Colonic mucosa (tissue), 4 donors: Measurements from ENCODE around the gene EML6. TPM values are rescaled to one million over a fixed set of nuclear protein-coding genes. Genes with fewer than 3 reads are reported as not detected.

Experiments
- DNase-seq: peaks from one replicate; pipeline ENCODE4 v3.0.0-alpha.2; 2020
- H3K27ac ChIP-seq: fragments of 200-600 bp; one replicate; pipeline ENCODE4 v1.8.0; 2021
- H3K27me3 ChIP-seq: fragments of 200-600 bp; one replicate; pipeline ENCODE4 v1.8.0; 2021
- H3K36me3 ChIP-seq: fragments of 200-600 bp; one replicate; pipeline ENCODE4 v1.8.0; 2021
- H3K4me1 ChIP-seq: fragments of 200-600 bp; one replicate; pipeline ENCODE4 v1.8.0; 2021; ENCODE audit warnings: mild to moderate bottlenecking
- H3K4me3 ChIP-seq: fragments of 200-600 bp; one replicate; pipeline ENCODE4 v1.8.0; 2021
- H3K9ac ChIP-seq, 2 donors: one replicate each; pipeline ENCODE4 v1.7.0; 2013; ENCODE audit warnings: control low read depth in 2 of 2, low read depth in 2 of 2, low read length in 2 of 2
- H3K9me3 ChIP-seq: fragments of 200-600 bp; one replicate; pipeline ENCODE4 v1.8.0; 2021
- intact Hi-C: fragments of 100-400 bp; cut with DNase I; formaldehyde crosslinking; loops from one replicate; pipeline ENCODE4 v1.14.1; 2022
- total RNA-seq, 2 donors: library from RNA; stranded (reverse); fragmentation: NEBNext Ultra II Directional in 1 of 2; extraction: Animal tissue kit (Norgen Biotek cat#: 25700) in 1 of 2; gene quantifications; one replicate each; pipeline ENCODE4 v1.2.1, GENCODE V29; 2021
- TF ChIP-seq, protein P1 (sequence below): fragments of 200-600 bp; IDR thresholded peaks from one replicate; pipeline ENCODE4 v1.8.0; 2022; ENCODE audit warnings: antibody characterized with exemption, mild to moderate bottlenecking
- donor health status: healthy.
- donor health status: DM: no; HTN: no; CAD: no.
- donor health status: DM: no; HTN: no; CAD: no.

Gene EML6
- total RNA-seq, 2 donors from 2014 or later: 2.1 to 2.5 TPM

DNA sequence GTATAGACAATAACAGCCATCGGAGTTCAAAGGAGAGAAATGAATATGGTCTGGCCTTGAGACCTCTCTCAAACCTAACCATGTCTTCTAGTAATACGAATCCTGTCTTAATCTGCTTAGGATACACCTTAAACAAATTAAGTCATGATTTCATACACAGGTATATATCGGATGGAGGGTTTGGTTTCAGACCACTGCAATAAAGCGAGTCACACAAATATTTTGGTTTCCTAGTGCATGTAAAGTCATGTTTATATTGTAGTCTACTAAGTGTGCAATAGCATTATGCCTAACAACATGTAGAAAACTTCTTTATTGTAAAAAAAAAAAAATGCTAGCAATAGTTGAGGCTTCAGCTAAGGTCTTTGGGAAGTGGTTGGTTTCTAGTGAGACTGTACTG is 73.8 kb downstream of the EML6 start:
- H3K4me1 ChIP-seq: no peaks in the 10 kb centered on the region
- intact Hi-C loops: no loop called here
- H3K27ac ChIP-seq: no peak overlapping the region
- H3K9me3 ChIP-seq: no peaks in the 10 kb centered on the region
- DNase-seq: no peak
- H3K9ac ChIP-seq: no peak overlapping the region
- no peak overlapping the region for H3K4me3 ChIP-seq
- TF ChIP-seq, protein P1, sequence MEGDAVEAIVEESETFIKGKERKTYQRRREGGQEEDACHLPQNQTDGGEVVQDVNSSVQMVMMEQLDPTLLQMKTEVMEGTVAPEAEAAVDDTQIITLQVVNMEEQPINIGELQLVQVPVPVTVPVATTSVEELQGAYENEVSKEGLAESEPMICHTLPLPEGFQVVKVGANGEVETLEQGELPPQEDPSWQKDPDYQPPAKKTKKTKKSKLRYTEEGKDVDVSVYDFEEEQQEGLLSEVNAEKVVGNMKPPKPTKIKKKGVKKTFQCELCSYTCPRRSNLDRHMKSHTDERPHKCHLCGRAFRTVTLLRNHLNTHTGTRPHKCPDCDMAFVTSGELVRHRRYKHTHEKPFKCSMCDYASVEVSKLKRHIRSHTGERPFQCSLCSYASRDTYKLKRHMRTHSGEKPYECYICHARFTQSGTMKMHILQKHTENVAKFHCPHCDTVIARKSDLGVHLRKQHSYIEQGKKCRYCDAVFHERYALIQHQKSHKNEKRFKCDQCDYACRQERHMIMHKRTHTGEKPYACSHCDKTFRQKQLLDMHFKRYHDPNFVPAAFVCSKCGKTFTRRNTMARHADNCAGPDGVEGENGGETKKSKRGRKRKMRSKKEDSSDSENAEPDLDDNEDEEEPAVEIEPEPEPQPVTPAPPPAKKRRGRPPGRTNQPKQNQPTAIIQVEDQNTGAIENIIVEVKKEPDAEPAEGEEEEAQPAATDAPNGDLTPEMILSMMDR: no peak
- no peaks in the 10 kb centered on the region for H3K27me3 ChIP-seq
- H3K36me3 ChIP-seq: no peaks in the 10 kb centered on the region

DNA sequence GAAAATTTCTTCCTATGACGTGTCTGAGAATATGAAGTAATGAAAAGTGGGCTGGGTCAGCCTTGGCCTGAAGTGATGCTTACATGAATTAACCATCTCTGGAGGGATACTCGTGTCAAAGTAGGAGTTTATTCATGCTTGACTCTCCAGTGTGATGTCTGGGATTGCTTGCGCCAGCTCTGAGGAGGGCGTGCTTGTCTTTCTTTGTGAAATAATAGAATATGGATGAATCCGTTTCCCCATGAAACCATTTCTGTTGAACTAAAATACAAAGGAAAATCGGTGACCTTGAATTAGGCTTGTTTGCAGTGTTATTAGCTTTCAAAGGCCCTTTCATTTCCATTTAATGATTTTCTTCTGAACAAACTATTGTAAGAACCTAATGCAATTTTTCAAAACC is 77.9 kb downstream of the EML6 start:
- Histone ChIP-seq H3K9ac (no peak overlapping the region), H3K9me3 (no peaks in the 10 kb centered on the region), H3K4me3 (no peak overlapping the region), H3K36me3 (no peaks in the 10 kb centered on the region), H3K27ac (no peak overlapping the region), H3K4me1 (no peaks in the 10 kb centered on the region), H3K27me3 (no peaks in the 10 kb centered on the region)
- TF ChIP-seq, protein P1: no peak
- intact Hi-C loops: no loop called here
- no peak for DNase-seq

DNA sequence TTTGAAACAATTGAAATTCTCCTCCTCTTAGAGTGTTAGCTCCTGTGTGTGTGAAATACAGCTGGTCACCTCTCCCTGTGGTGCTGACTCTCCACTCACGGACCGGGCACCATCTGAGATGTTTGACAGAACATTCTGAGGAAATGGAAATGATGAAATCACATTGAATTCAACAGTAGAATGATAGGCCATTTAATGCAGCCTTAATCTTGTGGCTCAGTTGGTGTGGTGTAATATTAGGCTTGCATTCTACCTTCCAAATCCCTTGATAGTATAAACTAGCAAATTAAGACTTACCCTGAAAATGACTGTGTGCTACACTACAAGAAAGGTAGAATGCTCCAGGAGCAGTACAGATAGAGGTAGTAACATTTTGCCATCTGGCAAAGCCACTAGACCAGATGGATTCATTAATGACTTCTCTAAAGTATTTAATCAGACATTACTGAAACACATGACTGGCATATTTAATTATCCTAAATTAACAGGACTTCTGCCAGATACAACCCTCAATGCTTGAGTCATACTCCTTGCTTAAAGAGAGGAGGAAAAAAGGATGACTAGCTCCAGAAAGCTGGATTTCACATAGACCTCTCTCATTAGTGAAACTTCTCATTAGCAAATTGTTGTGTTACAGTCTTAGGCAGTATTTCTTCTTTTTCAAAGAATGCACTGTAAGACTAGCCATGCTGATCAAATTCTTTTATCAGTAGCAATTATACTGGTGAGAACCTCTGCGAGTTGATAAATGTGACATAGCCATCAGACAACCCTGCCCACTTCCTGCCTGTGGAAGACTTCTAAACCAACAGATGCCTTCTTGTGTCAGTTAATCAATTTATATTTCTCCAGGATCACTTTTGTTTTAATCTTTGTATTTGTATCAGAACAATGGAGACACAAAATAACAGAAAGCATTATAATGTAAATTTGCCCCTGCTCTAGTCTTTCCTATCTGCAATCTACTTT is 80.6 kb downstream of the EML6 start:
- Histone ChIP-seq H3K9ac (no peak overlapping the region), H3K4me3 (no peak overlapping the region), H3K36me3 (no peaks in the 10 kb centered on the region), H3K27me3 (no peaks in the 10 kb centered on the region), H3K9me3 (no peaks in the 10 kb centered on the region), H3K4me1 (no peaks in the 10 kb centered on the region), H3K27ac (no peak overlapping the region)
- intact Hi-C loops: no loop called here
- DNase-seq: no peak
- TF ChIP-seq, protein P1: no peak

DNA sequence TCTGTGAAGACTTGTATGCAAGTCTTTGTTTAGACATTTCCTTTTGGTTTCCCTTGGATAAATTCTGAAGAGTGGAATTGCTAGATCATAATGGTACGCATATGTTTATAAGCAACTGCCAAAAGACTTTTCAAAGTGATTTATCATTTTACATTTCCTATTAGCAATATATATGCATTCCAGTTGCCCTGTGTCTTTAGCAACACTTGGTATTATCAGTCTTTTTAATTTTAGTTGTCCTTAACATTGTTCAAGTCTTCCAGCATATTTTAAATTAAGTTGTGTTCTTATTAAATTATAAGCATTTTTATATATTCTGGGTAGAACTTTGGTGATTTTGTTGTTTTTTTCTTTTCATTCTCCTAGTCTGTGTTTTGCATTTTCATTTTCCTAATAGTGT is 81.8 kb downstream of the EML6 start:
- intact Hi-C loops: no loop called here
- TF ChIP-seq, protein P1: no peak
- no peak for DNase-seq

DNA sequence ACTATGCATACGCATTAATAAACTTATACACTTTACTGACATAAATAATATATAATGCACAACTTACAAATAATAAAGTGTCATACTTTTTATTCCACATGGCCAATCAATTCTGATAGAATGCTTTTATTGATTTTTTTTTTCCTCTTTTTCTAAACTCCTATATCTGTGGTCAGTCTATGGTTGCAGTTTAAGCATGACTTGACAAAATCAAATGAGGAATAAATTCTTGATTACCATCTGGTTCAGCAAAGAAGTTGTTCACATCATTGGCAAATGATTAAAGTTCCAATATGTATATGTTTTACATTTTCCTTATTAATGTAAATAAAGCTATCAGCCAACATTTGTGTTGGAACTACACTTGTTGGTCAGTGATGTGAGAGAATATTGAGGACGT is 83.5 kb downstream of the EML6 start:
- DNase-seq: no peak
- H3K27me3 ChIP-seq: no peaks in the 10 kb centered on the region
- no peak overlapping the region for H3K27ac ChIP-seq
- H3K4me1 ChIP-seq: no peaks in the 10 kb centered on the region
- TF ChIP-seq, protein P1: no peak
- H3K4me3 ChIP-seq: no peak overlapping the region
- no peak overlapping the region for H3K9ac ChIP-seq
- H3K36me3 ChIP-seq: no peaks in the 10 kb centered on the region
- intact Hi-C loops: no loop called here
- no peaks in the 10 kb centered on the region for H3K9me3 ChIP-seq

More for the DNA sequence above, 81.8 kb downstream of the EML6 start:
- Histone ChIP-seq H3K9ac (no peak overlapping the region), H3K9me3 (no peaks in the 10 kb centered on the region), H3K27ac (no peak overlapping the region), H3K27me3 (no peaks in the 10 kb centered on the region), H3K4me3 (no peak overlapping the region), H3K4me1 (no peaks in the 10 kb centered on the region), H3K36me3 (no peaks in the 10 kb centered on the region)
